Vagina (tissue), 2 donors: ENCODE measurements around the gene MAPRE2. TPM values are rescaled to one million over a fixed set of nuclear protein-coding genes. Genes with fewer than 3 reads are reported as not detected.

Experiments used
- DNase-seq, 2 donors: peaks; one replicate each; pipeline ENCODE4 v3.0.0-alpha.2; 2017; ENCODE audit errors: extremely low spot score in 2 of 2
- H3K27ac ChIP-seq: fragments of 200-600 bp; sonication (generic); one replicate; pipeline ENCODE4 v1.5.1; 2019
- H3K27me3 ChIP-seq: fragments of 200-600 bp; sonication (generic); one replicate; pipeline ENCODE4 v1.5.1; 2019
- H3K36me3 ChIP-seq, 2 donors: fragments of 200-600 bp; sonication (generic); one replicate each; pipeline ENCODE4 v1.5.1; 2017 to 2019
- H3K4me1 ChIP-seq: fragments of 200-600 bp; sonication (generic); one replicate; pipeline ENCODE4 v1.5.1; 2019
- H3K4me3 ChIP-seq, 2 donors: fragments of 200-600 bp; sonication (generic); 1 replicate in 1 of 2; 2 replicates in 1 of 2; pipeline ENCODE4 v1.5.1; 2016 to 2019
- H3K9me3 ChIP-seq: fragments of 200-600 bp; sonication (generic); one replicate; pipeline ENCODE4 v1.5.1; 2019
- POLR2A ChIP-seq, 2 donors: fragments of 450-650 bp; IDR thresholded peaks; one replicate each; pipeline ENCODE4 v1.6.1; 2017; ENCODE audit warnings: antibody characterized with exemption in 2 of 2, mild to moderate bottlenecking in 2 of 2, moderate library complexity in 2 of 2
- POLR2AphosphoS5 ChIP-seq, 2 donors: sonication (generic); formaldehyde crosslinking; IDR thresholded peaks; one replicate each; pipeline ENCODE4 v1.9.0; 2017; ENCODE audit warnings: antibody characterized with exemption in 2 of 2, mild to moderate bottlenecking in 2 of 2, low read depth in 1 of 2; ENCODE audit not compliant: insufficient read depth in 1 of 2
- intact Hi-C: fragments of 100-400 bp; cut with DNase I; formaldehyde crosslinking; loops from one replicate; pipeline ENCODE4 v1.15.1; 2023
- total RNA-seq: library from RNA; depleted of rRNA; stranded (reverse); fragments of >200 nt; gene quantifications from one replicate; pipeline ENCODE4 v1.2.3, GENCODE V29; 2016
- TF ChIP-seq, protein P1 (sequence below), 3 experiments: fragments of 450-650 bp in 2 of 3; fragments of 200-600 bp in 1 of 3; sonication (generic) in 1 of 3; IDR thresholded peaks; one replicate each; pipeline ENCODE4 v1.5.1; 2017 to 2019; ENCODE audit warnings: antibody characterized with exemption in 3 of 3, mild to moderate bottlenecking in 2 of 3, moderate library complexity in 2 of 3

The MAPRE2 gene
- total RNA-seq, 1 donor from 2014 or later: 21.4 TPM

DNA sequence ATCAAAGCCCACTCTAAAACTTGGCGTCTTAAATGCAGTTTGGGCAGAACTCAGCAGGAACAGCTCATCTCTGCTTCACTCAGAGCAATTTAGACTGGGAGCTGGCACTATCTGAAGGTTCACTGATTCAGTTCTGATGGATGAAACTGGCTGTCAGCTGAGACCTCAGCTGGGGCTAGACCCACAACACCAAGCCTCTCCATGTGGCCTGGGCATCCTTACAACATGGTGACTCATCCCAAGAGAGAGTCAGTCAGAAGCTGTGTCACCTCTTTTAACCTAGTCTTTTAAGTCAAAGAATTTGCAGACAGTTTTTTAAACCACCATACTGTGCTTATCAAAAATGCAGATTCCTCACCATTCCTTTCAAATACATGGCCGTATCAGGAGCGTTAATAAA lies 137.0 kb downstream of the MAPRE2 start:
- no peaks in the 10 kb centered on the region for H3K36me3 ChIP-seq
- no peak for DNase-seq
- H3K27ac ChIP-seq: no peak overlapping the region
- H3K9me3 ChIP-seq: no peaks in the 10 kb centered on the region
- H3K27me3 ChIP-seq: no peaks in the 10 kb centered on the region
- no peak overlapping the region for H3K4me3 ChIP-seq
- TF ChIP-seq, protein P1, sequence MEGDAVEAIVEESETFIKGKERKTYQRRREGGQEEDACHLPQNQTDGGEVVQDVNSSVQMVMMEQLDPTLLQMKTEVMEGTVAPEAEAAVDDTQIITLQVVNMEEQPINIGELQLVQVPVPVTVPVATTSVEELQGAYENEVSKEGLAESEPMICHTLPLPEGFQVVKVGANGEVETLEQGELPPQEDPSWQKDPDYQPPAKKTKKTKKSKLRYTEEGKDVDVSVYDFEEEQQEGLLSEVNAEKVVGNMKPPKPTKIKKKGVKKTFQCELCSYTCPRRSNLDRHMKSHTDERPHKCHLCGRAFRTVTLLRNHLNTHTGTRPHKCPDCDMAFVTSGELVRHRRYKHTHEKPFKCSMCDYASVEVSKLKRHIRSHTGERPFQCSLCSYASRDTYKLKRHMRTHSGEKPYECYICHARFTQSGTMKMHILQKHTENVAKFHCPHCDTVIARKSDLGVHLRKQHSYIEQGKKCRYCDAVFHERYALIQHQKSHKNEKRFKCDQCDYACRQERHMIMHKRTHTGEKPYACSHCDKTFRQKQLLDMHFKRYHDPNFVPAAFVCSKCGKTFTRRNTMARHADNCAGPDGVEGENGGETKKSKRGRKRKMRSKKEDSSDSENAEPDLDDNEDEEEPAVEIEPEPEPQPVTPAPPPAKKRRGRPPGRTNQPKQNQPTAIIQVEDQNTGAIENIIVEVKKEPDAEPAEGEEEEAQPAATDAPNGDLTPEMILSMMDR (IDR thresholded peaks at IDR 0.05): no peak
- no peak for TF ChIP-seq POLR2AphosphoS5 (IDR thresholded peaks at IDR 0.05; ENCODE audit: insufficient read depth in 1 of 2, low read depth in 1 of 2)
- no peak for TF ChIP-seq POLR2A (IDR thresholded peaks at IDR 0.05)
- intact Hi-C loops: no loop called here
- H3K4me1 ChIP-seq: no peaks in the 10 kb centered on the region

DNA sequence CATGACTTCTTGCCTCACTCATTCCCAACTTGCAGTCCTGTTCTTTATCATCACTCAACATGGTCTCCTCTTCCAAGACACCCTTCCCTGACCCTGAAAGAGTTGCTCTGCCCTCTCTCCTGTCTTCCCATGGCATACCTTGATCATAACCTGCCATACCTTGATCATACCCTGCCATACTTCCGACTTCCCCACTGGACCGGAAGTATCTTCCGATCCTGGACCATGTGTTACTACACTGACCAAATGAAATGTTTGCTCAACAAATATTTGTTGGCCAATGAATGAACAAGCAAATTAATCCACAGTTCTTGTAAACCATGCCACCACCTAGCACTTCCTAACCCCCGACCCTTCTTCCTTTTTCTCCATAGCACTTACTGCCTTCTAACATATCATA lies 138.7 kb downstream of the MAPRE2 start:
- intact Hi-C loops: no loop called here
- DNase-seq: no peak
- H3K36me3 ChIP-seq: no peaks in the 10 kb centered on the region
- H3K4me3 ChIP-seq: no peak overlapping the region
- H3K27me3 ChIP-seq: no peaks in the 10 kb centered on the region
- TF ChIP-seq, protein P1 (IDR thresholded peaks at IDR 0.05): no peak
- TF ChIP-seq POLR2A (IDR thresholded peaks at IDR 0.05): no peak
- H3K27ac ChIP-seq: no peak overlapping the region
- no peaks in the 10 kb centered on the region for H3K4me1 ChIP-seq
- no peaks in the 10 kb centered on the region for H3K9me3 ChIP-seq

DNA sequence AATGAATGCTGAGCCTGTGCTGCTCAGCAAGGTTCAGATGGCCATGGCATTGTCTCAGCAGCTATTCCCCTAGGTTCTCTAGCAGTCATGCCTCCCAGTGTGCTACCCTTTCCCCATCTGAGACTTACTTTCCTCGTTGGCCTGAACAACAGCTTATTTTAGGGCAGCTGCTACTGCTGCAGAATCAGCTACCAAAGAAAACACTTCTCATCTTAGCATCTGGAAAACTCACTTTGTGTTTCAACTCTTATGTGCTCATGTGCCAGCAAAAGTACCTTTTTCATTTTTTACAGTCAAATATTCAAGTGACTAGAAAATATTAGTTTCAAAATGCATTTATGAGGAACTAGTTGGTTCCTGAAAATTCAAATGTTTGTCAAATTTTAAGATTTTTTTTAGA lies 139.2 kb downstream of the MAPRE2 start:
- Histone ChIP-seq H3K27ac (no peak overlapping the region), H3K4me1 (no peaks in the 10 kb centered on the region), H3K4me3 (no peak overlapping the region), H3K9me3 (no peaks in the 10 kb centered on the region), H3K36me3 (no peaks in the 10 kb centered on the region), H3K27me3 (no peaks in the 10 kb centered on the region)
- DNase-seq: no peak
- intact Hi-C loops: no loop called here
- TF ChIP-seq POLR2AphosphoS5 (IDR thresholded peaks at IDR 0.05; ENCODE audit: insufficient read depth in 1 of 2, low read depth in 1 of 2): no peak
- TF ChIP-seq POLR2A (IDR thresholded peaks at IDR 0.05): no peak
- TF ChIP-seq, protein P1 (IDR thresholded peaks at IDR 0.05): no peak

DNA sequence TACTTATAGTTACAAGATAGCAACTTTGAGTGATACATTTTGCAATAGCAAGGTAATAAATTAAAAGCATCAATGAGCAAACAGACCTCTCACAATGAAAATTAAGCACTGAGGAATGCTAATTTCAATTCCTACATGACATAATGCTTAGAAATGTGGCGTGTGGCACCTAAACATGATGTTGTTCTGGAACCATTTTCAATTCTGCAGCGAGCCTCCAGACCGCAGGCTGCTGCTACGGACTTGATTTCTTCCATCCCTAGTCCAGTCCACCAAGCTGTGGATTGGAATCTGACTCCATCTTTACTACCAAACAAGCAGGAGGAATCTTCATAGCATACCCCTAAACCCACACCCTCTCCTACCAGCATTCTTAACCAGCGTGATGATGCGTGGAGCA lies 140.9 kb downstream of the MAPRE2 start:
- Histone ChIP-seq H3K36me3 (no peaks in the 10 kb centered on the region), H3K27ac (no peak overlapping the region), H3K4me1 (no peaks in the 10 kb centered on the region), H3K27me3 (no peaks in the 10 kb centered on the region), H3K9me3 (no peaks in the 10 kb centered on the region), H3K4me3 (no peak overlapping the region)
- no peak for DNase-seq
- TF ChIP-seq, protein P1 (IDR thresholded peaks at IDR 0.05): no peak
- TF ChIP-seq POLR2AphosphoS5 (IDR thresholded peaks at IDR 0.05; ENCODE audit: insufficient read depth in 1 of 2, low read depth in 1 of 2): no peak
- no peak for TF ChIP-seq POLR2A (IDR thresholded peaks at IDR 0.05)
- intact Hi-C loops: no loop called here

DNA sequence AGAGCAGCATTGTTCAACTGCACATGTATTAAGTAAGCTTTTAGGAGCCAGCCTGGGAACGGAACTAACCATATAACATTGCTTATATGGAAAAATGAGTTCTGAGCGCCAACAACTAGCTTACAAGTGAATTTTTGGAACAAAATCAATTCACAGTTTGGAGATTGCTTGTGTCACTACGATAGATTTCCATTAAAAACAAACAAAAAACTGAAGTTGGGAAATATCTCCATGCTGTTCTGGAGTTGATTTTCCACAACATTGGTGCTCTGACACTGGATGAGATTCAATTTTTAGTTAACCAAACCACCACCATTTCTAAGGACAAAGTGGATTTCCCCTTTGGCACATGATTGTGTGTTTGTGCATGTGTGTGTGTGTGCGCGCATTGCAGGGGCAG lies 142.7 kb downstream of the MAPRE2 start:
- no peak for DNase-seq
- intact Hi-C loops: no loop called here
- no peak overlapping the region for H3K4me3 ChIP-seq
- no peak overlapping the region for H3K27ac ChIP-seq
- no peaks in the 10 kb centered on the region for H3K36me3 ChIP-seq
- no peak for TF ChIP-seq POLR2AphosphoS5 (IDR thresholded peaks at IDR 0.05; ENCODE audit: insufficient read depth in 1 of 2, low read depth in 1 of 2)
- TF ChIP-seq, protein P1 (IDR thresholded peaks at IDR 0.05): no peak
- no peak for TF ChIP-seq POLR2A (IDR thresholded peaks at IDR 0.05)
- H3K27me3 ChIP-seq: no peaks in the 10 kb centered on the region
- no peaks in the 10 kb centered on the region for H3K4me1 ChIP-seq
- no peaks in the 10 kb centered on the region for H3K9me3 ChIP-seq
